ENCODE measurements around the gene EFNA2.

Gene EFNA2

GRCh38 chr19:1295169-1296012 lies 9.7 kb downstream of the EFNA2 start:
- FAIRE-seq, result no peak
- no peak for TF ChIP-seq CTCF (IDR thresholded peaks at IDR 0.05; ENCODE audit: insufficient read depth, missing control alignments)
- DNase-seq (ENCODE audit: insufficient read length, low spot score), result no peak

- no peak for DNase-seq (ENCODE audit: insufficient read length, low spot score)
- no peak for FAIRE-seq
- no peak for TF ChIP-seq CTCF (IDR thresholded peaks at IDR 0.05; ENCODE audit: insufficient read depth, missing control alignments)
These were observed 10.4 kb downstream of the EFNA2 start for GRCh38 chr19:1296078-1296477.

GRCh38 chr19:1296575-1297271 lies 11.1 kb downstream of the EFNA2 start:
- FAIRE-seq (no peak), DNase-seq (ENCODE audit: insufficient read length, low spot score) (no peak)
- TF ChIP-seq CTCF (IDR thresholded peaks at IDR 0.05; ENCODE audit: insufficient read depth, missing control alignments), result no peak

- TF ChIP-seq CTCF (IDR thresholded peaks at IDR 0.05; ENCODE audit: insufficient read depth, missing control alignments), result no peak
- DNase-seq (ENCODE audit: insufficient read length, low spot score), result no peak
- no peak for FAIRE-seq
These were observed 12.6 kb downstream of the EFNA2 start for GRCh38 chr19:1298235-1298634.

- FAIRE-seq, result no peak
- DNase-seq (ENCODE audit: insufficient read length, low spot score), result no peak
- TF ChIP-seq CTCF (IDR thresholded peaks at IDR 0.05; ENCODE audit: insufficient read depth, missing control alignments), result no peak
These were observed 14.1 kb downstream of the EFNA2 start for GRCh38 chr19:1299801-1300200.

- TF ChIP-seq CTCF (IDR thresholded peaks at IDR 0.05; ENCODE audit: insufficient read depth, missing control alignments), result no peak
- DNase-seq (ENCODE audit: insufficient read length, low spot score), result no peak
- no peak for FAIRE-seq
These were observed 15.2 kb downstream of the EFNA2 start for GRCh38 chr19:1300744-1301490.
